CD4-positive, alpha-beta T cell treated with Interleukin-6 at 100 ng/mL for 8 hours (primary cell): ENCODE measurements around the gene NABP1.
A peak's percentile ranks its signal among the peaks of the same experiment; 100 is the strongest.

Source experiments
- DNase-seq: peaks from one replicate; pipeline ENCODE4 v3.0.0-alpha.2; 2020; ENCODE audit warnings: mixed read lengths, low spot score

Gene NABP1

DNA sequence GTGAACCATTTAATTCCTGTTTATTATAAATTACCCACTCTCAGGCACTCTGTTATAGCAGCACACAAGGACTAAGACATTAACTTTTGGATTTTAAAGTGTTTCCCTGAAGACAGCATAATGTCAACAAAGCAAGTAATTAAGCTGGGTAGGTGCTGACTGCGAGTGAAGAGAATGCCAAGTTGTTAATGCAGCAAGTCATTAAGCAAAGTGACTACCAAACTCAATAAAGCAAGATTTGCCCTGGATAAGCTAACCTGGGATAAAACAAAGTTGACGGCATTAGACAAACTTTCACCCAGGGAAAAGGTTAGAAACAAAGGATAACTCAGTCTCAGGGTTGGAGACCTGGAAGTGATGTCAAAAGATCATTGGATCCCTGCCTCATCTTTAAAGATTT is 28.4 kb upstream of the NABP1 start:
- DNase-seq = no peak

DNA sequence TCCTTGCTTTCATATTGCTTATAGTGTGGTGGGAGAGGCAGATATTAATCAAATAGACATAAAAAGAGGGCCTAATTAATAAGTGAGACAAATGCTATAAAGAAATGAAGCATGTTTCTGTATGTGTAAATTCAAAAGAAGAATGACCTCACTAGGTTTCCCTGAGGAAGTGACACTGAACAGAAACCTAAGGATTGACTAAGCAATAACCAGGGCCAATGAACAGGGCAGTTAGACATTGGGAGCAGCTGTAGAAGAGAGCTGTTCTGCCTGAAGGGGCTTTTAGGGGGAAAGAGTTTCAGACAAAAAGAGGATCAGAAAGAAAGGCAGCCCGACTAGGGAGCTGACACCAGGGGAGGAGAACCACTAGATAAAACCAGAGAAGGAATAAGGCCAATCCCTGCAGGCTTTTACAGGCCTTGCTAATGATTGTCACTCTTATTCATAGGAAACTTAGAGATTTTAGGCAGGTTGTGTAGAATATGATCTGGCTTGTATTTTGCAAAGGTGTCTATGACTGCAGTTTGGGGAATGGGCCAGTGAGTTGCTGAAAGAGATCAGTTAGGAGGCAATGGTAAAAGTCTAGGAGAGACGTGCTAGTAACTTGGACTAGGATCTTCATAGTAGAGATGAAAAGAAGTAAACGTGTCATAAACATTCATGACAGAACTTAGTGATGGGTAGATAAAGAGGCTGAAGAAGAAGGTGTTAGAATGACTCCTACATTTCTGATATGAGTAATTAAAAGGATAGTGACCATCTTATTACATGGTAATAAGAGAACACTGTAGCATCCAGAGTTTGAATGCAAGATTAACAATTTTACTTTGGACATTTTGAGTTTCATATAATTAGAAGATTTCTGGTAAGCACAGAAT is 26.8 kb upstream of the NABP1 start:
- DNase-seq = no peak

DNA sequence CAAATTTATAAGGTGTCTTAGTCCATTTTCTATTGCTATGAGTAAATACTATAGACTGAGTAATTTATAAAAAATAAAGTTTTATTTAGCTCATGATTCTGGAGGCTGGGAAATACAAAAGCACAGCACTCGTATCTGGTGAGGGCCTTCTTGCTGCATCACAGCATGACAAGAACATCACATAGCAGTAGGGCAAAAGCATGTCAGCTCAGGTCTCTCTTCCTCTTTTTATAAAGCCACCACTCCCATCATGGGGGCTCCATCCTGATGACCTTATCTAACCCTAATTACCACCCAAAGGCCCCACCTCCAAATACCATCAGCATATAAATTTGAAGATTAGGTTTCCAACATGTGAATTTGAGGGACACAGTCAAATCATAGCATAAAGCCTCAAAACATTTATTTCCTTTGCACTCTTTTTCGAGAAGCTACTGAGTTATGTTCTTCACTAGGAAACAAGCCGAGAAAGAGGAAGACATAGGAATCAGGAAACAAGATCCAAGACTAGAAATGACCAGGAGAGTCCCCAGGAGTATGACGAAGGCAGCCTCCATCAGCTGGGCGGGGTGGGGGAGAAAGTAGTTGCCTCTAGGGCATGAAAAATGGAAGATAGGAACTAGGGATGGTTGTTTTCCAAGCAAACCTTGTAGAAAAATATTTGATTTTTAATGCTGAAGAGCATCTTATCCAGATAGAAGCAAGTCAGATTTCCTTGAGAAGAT is 24.1 kb upstream of the NABP1 start:
- DNase-seq = no peak

DNA sequence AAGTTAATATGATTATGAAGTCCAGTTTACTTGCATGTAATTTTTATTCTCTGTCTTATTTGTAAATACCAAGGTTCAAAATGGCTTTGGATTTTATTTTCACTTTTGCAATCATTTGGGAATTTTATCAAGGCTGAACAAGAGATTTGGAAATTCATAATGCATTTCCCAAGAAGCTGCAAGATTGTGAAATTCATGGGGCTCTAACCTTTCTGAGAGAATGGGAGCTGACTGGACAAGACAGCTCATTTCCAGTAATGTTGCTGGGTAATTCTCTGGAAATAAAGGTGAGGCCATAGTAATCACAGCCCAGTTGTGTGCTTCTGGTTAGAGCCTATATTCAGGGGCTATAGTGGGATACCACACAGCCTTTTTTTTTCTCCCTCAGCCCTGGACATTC is 21.5 kb upstream of the NABP1 start:
- DNase-seq = no peak

DNA sequence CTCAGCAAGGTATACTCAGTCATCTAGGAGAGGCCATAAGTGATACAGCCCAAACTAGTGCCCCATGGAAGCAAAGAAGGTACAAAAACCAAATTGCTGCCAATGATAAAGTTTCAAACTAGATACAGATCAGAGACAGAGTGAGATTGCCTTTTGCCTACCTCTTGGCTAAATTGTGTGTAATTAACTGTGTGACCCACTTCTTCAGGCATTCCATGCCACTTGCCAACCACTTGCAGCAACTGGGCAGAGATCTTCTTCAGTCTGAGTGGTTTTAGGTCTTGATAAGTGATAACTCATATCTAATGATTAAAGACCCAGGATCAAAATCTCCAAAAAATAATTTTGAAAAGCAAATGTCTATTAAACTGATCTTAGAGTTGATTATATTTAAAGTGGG is 21.1 kb upstream of the NABP1 start:
- DNase-seq = no peak

DNA sequence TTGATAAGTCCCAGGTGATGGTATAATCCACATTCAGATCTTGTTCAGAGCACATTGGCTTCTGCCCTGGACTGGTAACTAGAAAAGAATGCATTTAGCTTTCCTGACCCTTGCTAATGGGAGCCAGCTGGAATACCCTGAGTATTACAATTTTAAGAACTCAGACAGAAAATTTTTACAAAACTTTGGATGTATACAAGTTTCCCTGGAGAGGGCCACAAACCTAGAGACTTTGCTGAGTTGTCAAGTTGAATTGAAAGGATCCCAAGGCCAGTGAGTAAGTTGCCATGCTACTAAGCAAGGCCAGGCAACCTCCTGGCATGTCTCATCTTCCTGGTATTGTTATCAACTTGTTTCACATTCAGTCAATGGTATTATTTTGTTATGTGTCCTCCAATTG is 20.0 kb upstream of the NABP1 start:
- DNase-seq = no peak

DNA sequence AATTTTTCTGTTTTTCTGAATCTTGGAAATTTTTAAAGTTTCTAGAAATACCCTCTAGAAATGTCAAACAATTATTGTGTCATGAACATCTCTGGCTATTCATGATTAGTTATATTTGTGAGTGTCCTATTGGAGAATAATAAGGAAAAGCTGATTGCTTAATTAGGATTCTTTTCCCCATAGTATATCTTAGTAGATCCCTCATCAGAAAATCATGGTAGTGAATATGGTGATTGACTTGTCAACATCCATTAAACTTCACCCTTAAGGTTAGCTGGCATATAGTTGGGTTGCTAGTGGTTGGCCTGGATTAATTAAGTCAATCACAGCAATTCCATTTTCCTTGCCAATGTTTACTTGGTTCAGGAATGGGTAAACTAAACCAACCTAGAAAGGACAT is 18.7 kb upstream of the NABP1 start:
- no peak for DNase-seq

DNA sequence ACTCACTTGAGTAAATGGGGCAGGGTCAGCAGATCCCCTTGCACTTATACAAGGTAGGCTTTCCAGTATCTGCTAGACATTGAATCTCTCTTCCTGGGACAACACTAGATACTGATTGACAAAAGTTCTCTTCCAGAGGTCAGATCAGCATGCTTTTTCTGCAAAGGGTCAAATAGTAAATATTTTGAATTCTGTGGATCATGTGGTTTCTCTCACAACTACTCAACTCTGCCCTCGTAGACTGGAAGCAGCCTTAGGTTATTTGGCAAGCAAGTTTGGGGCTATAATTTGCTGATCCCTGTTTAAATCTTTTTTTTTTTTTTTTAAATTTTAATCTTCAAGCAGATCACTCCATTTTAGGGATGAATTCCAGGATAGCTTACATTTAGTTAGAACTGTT is 17.4 kb upstream of the NABP1 start:
- no peak for DNase-seq

DNA sequence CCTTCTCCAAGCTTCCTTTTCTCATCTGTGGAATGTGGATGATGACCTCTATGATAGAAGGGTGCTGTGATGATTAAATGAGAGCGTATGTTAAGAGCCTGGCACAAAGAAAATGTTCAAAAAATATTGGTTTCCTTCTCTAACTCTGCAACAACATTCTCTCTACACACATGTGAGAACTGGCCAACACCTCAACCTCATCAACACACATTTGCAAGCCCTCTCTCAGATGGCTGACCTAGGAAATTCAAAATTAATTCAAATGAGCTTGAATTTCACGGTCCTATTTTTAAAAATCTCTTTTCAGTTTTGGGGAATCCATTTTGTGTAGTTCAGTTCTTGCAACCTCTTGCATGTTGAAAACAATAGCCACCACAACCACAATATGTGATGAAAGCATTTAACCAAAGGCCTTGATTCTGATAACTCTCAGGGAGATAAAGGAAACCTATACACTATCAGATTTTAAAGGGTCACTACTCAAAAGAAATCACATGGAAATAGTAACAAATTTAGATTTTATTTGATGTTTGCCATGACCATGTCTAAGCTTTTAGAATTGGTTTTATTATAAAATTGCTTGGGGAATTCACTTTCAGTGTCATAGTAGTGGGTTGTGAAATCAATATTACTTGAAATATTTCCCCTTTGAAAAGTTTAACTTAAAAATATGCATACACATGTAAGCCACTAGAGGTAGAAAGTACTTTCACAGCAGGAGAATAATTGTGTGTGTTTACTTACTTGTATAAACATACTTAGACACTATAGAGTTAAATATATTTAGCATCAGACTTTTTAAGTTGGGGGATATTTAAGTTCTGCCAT is 16.6 kb upstream of the NABP1 start:
- DNase-seq = no peak

DNA sequence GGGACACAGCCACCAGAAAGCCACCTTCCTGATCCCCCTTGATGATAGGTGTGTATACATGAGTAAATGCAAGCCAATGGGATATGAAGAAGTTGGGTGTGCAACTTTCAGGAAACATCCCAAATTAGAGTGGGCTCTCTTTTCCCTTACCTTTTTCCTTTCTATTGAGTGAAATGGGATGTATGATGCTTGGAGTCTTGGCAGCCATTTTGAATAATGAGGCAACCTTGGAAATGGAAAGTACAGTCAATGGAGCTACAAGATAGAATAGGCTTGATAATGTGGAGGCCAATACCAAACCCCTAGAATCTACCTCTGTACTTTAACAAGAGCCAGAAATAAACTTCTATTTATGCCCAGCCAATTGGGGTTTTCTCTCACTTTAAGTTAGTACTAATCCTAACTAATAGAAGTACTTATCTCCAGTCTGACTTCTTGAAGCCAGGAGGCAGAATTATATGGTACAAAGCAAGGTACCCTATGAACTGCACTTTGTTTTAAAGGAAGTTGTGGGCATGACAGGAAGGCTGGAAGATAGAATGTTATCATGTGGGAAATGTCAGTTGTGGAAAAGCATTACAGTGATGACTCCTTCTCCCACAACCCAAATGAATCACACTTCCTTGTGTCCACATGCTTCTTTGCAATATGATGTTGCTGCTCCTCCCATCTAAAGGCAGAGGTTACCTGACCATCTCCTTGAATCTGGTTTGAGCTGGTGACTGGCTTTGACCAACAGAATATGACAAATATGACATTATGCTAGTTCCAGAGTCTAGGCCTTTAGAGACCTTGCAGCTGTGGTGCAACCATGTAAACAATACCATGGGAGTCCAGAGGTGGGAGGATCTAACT is 12.9 kb upstream of the NABP1 start:
- no peak for DNase-seq

DNA sequence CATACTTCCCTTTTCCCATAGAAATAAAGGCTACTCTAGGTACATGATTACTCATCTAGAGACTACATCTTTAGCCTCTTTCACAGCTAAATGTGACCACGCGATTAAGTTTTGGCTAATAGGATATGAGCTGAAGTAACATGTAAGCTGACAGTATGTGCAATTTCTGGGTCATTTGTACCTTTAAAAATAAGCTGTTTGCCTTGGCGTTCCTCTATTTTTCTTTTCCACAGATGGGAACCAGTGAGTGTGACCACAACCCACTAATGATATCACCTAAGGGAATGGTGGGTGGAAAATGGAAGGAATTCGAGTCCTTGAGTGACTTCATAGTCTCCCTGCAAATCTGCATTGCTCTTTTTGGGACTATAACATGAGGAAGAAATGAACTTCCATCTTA is 11.7 kb upstream of the NABP1 start:
- DNase-seq = no peak

DNA sequence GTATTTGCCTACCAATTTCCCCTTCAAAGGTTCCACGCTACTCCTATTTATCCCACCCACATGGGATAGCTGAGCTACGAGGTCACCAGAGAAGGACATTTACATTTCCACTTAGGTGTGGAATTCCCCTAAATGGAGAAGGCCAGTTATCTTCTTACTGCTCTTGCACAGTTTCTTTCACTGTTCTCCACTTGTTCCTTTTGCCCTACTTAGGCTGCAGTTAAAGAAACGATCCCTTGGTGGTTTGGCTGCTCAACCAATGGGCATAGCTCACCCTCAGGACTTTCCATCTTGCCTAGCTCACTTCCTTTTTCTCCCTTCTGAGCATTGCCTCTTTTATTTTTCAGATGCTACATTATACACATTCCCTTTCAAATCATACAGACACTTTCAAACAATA is 11.2 kb upstream of the NABP1 start:
- no peak for DNase-seq

DNA sequence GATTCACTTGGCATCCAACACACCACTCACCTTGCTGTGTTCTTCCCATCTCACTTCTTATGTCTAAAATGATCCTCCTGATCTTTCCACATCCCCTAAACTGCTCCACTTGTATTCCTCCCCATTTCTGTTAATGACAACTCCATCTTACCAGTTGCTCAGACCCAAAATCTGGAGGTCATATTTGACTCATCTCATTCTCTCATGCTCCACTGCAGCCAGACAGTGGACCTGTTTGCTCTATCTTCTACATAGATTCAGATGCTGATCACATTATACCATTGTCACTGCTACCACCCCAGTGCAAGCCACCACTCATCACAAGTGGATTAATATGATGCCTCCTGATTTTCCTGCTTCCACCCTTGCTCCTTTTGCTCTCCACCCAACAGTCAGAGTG is 7.9 kb upstream of the NABP1 start:
- no peak for DNase-seq

DNA sequence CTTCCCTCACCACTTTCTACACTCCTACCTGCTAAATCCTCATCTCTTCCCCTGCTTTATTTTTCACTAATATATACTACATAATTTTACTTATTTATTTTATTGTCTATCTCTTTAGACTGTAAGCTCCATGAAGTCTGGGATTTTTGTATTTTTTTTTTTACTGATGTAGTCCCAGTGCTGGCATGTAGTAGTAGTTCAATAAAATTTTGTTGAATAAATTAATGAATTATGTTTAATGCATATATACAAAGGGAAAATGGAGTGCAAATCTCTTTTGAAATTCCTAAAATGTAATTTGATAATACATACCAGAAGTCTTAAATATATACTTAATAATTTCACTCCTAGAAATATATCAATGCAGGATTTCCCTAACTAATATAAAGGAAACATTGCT is 7.1 kb upstream of the NABP1 start:
- DNase-seq = no peak

DNA sequence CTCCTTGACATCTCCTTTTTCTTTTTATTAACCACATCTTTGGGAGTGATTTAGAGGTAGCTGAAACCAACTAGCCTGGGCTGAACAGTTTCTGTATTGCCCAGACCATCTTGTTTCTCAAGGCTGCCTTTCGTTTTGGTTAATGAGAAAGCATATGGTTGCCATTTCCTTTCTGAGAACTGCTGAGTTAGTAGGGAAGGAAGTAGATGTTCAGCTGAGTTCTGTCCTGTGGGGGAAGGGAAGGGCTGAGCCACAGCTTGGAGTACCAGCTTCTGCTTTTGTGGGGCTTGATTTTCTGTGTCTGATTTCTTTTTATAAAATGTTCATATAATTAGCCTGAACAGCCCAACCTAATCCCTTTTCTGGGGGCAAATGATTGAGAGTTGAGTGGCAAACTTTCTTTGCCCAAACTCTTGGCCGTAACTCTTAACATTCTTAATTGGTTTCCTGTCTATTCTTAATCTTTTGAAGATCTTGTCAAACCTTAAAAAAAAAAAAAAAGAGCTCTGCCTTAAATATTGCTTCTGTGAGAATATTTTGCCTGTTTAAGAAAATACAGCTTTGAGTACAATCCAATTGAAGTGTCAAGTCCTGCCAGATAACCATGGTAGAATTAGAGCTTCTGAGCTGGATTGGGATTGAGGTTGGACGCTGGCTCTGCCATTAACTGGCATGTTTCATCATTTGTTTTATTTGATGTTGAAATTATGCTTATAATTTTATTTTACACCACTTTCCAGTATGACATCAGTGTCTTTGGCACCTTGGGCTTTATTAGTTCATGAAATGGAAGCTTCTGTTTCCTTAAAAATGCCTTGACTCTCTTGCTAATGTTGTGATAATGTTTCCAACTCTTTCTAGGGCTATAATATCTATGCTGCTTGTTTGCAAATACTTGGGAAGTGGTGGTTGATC is 1.9 kb upstream of the NABP1 start:
- DNase-seq = peak; percentile 82

DNA sequence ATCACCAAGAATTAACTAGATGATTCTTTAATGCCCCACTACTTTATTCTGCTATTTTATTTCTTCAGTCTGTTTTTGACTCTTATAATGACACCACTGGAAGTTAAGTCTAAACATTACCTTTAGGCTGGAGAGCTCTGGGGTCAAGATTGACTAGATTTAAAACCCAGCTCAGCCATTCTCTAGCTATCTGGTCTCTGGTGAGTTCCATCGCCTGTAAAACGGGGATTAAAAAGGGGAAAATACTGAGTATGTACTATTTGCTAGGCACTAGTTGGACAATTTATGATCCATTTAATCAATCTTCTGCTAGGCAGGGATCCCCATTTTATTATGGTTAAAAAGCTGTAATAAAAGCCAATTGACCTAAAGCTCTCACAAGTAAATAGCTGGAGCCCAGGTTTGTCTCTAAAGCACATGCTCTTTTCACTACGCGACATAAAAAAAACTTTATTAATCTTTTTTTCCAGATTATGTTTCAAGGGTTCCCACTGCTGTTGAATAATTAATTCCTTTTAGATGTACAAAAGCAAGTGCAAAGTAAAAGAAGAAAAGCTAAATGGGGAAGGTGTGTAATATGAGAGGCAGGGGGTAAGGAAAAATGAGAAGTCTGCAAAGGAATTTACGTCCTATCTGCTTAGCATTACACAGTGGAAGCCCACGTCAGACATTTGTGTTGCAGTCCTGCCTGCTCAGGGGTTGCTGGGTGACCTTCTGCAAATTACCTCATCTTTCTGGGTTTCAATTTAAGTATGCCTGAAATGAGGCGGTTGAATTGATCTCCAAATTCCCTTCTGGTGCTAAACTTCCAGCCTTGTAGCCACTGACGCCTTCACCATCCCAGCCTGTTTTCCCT is 918 bp upstream of the NABP1 start:
- peak; percentile 43 for DNase-seq

DNA sequence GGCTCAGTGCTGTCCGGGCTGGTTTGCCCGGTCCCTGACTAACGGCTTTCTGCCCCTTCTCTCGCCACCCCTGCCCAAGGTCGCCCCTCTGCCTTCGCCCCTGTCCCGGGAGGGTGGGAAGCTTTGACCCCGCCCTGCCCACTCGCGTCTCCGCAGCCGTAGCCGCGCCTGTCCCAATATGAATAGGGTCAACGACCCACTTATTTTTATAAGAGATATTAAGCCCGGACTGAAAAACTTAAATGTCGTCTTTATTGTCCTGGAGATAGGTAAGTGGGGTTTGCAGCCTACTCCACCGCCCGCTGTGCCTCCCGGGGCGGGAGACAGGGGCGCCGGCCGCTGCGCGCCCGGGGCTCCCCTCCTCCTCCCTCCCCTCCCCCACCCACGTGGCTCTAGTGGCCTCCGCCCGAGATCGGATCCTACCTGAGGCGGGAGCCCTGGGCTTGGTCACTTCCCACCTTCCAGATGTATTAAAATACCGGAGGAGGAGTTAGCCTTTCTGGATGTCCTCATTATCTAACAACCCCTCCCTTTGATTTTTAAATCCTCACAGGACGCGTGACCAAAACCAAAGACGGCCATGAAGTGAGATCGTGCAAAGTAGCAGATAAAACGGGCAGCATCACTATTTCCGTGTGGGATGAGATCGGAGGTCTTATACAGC is 633 bp downstream of the NABP1 start:
- DNase-seq = peak; percentile 42

DNA sequence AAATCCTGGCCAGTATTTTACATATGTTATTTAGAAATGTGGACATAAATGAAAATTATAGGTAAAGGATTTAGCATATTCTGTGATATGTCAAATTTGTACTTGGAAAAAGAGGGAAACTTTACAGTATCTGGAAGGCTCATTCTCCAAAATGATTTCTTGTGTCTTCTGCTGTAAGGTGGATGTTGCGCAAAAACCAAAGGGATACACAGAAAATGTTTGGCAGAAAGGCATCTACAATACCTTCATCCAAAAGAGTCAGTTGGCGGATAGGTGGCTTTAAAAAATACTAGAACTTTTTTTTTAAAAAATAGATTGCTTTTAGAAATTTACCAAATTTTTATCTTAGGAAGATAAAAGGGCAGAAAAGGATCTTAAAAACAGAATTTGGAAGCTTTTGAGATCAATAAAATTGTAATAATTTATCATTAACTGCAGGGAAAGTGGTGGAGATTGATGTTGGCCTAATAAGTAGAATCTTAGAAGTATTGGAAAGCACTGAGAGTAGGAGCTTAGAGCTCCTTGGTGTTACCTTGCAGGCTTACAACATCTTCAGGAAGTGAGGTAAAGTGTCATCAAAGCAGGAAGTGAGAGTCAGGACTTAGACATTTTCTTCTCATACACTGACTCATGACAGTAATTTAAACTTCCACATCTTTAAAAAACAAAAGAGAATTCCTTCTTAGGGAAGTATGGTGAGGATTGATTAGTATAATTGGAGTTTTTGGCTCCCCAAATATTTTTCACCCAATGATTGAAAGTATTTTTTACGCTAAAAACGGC is 2.1 kb downstream of the NABP1 start:
- DNase-seq = peak; percentile 59
